NCI-H446 (cell line): ENCODE data around the gene BLID.

Experiments used
- DNase-seq, 2 experiments: peaks; one replicate each; lab custom pipeline; 2025; lab: John Stamatoyannopoulos, UW

BLID gene

GRCh38 chr11:122115524-122116379, at the start of gene BLID:
BLID (minus strand) TSS chr11:122116215; CDS start chr11:122115922, 293 bp downstream.
- peak in 1 of 2 experiments; percentile 18 for DNase-seq

GRCh38 chr11:122163053-122163819, 47.2 kb upstream of the BLID start:
- DNase-seq: no peak

- no peak for DNase-seq
Measured at GRCh38 chr11:122162095-122162494, 46.1 kb upstream of the BLID start.

- DNase-seq: no peak
Measured at GRCh38 chr11:122160841-122161590, 45.0 kb upstream of the BLID start.

GRCh38 chr11:122159861-122160260, 43.8 kb upstream of the BLID start:
- DNase-seq: no peak

- DNase-seq: no peak
Measured at GRCh38 chr11:122159173-122159721, 43.2 kb upstream of the BLID start.

- no peak for DNase-seq
Measured at GRCh38 chr11:122158171-122158570, 42.2 kb upstream of the BLID start.

GRCh38 chr11:122157653-122158161, 41.7 kb upstream of the BLID start:
- no peak for DNase-seq

- no peak for DNase-seq
Measured at GRCh38 chr11:122156940-122157382, 40.9 kb upstream of the BLID start.

GRCh38 chr11:122155765-122156527, 39.9 kb upstream of the BLID start:
- no peak for DNase-seq

GRCh38 chr11:122154994-122155393, 39.0 kb upstream of the BLID start:
- DNase-seq: no peak

GRCh38 chr11:122154227-122154626, 38.2 kb upstream of the BLID start:
- no peak for DNase-seq

GRCh38 chr11:122153746-122154145, 37.7 kb upstream of the BLID start:
- DNase-seq: no peak

GRCh38 chr11:122150216-122151124, 34.5 kb upstream of the BLID start:
- no peak for DNase-seq

- no peak for DNase-seq
Measured at GRCh38 chr11:122149202-122149601, 33.2 kb upstream of the BLID start.

- no peak for DNase-seq
Measured at GRCh38 chr11:122146475-122146874, 30.5 kb upstream of the BLID start.

GRCh38 chr11:122145715-122146274, 29.8 kb upstream of the BLID start:
- no peak for DNase-seq

GRCh38 chr11:122144752-122145151, 28.7 kb upstream of the BLID start:
- DNase-seq: no peak

GRCh38 chr11:122141725-122142124, 25.7 kb upstream of the BLID start:
- no peak for DNase-seq

- no peak for DNase-seq
Measured at GRCh38 chr11:122140500-122140899, 24.5 kb upstream of the BLID start.
